NB4 (cell line): ENCODE results near the gene ZXDC.

Experiments
- DNase-seq: peaks from one replicate; pipeline ENCODE4 v3.0.0; 2010; ENCODE audit warnings: low read depth
- H3K4me3 ChIP-seq: one replicate; pipeline ENCODE4 v1.5.1; 2011; ENCODE audit warnings: mild to moderate bottlenecking, low read depth, low read length, moderate library complexity
- MAX ChIP-seq: IDR thresholded peaks from 2 replicates; pipeline ENCODE4 v1.6.1; 2011; ENCODE audit warnings: low read depth, low read length
- MYC ChIP-seq: IDR thresholded peaks from 2 replicates; pipeline ENCODE4 v1.6.1; 2011; ENCODE audit warnings: low read depth, low read length
- POLR2A ChIP-seq: IDR thresholded peaks from 2 replicates; pipeline ENCODE4 v1.6.1; 2011; ENCODE audit warnings: mild to moderate bottlenecking; ENCODE audit not compliant: insufficient read length; ENCODE audit errors: extremely low read depth
- TF ChIP-seq, protein P1 (sequence below): IDR thresholded peaks from one replicate; pipeline ENCODE4 v1.5.1; 2012; ENCODE audit warnings: low read depth, low read length

ZXDC gene

DNA sequence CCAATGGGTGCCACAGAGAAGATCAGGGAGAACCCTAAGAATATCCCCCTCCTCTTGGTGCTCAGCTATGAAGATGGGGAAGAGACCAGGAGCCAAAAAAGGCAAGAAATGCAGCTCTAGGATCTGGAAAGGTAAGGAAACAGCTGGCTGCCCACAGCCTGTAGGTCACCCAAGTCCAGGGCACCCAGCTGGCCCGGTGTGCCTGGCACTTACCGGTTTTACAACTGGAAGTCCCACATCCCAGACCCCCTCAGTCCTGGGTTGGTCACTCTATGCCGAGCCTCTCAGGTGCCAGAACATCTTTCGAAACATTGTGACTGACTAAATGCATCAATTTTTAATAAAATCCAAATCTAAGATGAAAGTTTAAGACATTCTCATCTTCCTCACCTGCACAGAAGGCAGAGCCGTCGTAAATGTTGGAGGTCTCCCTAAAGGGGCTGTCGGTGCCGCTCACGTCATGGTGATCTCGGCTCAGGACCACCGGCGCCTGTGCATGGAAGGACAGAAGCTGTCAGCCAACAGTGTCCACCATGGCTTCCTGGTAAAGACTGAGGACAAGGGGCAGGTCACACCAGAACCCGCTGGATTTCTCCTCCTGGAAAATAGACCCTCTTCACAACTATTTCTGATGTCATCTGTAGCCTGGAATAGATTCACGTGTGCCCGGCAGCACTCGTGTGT, 13.3 kb upstream of the ZXDC start:
- DNase-seq = no peak
- no peak overlapping the region for H3K4me3 ChIP-seq
- TF ChIP-seq, protein P1, sequence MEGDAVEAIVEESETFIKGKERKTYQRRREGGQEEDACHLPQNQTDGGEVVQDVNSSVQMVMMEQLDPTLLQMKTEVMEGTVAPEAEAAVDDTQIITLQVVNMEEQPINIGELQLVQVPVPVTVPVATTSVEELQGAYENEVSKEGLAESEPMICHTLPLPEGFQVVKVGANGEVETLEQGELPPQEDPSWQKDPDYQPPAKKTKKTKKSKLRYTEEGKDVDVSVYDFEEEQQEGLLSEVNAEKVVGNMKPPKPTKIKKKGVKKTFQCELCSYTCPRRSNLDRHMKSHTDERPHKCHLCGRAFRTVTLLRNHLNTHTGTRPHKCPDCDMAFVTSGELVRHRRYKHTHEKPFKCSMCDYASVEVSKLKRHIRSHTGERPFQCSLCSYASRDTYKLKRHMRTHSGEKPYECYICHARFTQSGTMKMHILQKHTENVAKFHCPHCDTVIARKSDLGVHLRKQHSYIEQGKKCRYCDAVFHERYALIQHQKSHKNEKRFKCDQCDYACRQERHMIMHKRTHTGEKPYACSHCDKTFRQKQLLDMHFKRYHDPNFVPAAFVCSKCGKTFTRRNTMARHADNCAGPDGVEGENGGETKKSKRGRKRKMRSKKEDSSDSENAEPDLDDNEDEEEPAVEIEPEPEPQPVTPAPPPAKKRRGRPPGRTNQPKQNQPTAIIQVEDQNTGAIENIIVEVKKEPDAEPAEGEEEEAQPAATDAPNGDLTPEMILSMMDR = no peak
- TF ChIP-seq MYC (no peak), POLR2A (no peak), MAX (no peak)

DNA sequence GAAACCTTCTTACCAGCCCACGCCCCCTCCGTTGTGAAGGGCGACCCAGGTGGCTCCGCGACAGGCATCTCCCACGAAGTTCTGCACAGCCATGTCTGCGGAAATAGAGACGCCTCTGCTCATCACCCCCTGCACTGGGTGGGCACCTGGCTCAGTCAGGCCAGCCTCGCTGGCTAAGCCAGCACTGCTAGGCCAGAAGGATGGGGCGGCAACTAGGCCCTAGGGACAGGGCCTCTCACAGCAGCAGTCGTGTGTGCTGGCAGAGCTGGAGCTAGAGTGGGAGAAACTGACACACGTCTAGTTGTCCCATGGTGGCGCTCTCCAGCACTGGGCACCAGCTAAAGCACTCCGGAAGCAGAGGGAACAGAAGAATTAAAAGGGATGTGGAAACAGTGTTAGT, 12.5 kb upstream of the ZXDC start:
- peak overlapping the region; percentile 71 for H3K4me3 ChIP-seq
- TF ChIP-seq MYC (peak; percentile 83; the same call in 1 of the 2 replicates), POLR2A (peak; percentile 71), MAX (peak; percentile 75)
- TF ChIP-seq, protein P1 = peak; percentile 61
- DNase-seq = peak; percentile 95

DNA sequence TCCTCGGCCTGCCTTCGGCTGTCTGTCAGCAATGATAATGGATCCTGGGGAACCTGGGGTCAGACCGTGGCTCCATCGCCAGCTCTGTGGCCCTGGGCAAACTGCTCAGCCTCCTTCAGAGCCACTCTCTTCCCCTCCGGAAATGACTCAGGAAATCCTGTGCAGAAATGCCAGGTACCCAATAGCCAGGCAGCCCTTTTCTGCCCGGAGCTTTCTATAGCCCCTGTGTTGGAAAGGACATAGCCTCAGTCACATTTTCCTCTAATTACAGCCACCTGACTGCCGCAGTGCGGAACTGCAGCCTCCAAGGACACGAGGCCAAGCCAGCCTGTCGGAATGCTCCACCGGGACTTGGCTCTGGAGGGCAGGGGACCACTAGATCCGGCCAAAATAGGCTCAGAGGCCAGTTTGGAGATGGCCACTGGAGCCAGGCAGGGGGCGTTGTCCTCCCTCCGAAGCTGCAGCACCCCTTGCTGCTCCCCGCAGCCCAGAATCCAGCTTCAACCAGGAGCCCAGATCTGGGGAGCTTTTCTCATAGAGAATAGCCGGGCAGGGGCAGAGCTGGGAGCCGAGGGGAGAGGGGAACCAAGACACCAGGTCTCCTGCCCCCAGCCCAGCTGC, 11.6 kb upstream of the ZXDC start:
- H3K4me3 ChIP-seq = peak overlapping the region; percentile 71
- TF ChIP-seq MAX = peak; percentile 81
- TF ChIP-seq, protein P1 = peak; percentile 22
- peak; percentile 86; the same call in 1 of the 2 replicates for TF ChIP-seq MYC
- TF ChIP-seq POLR2A = peak; percentile 37
- DNase-seq = peak; percentile 85

DNA sequence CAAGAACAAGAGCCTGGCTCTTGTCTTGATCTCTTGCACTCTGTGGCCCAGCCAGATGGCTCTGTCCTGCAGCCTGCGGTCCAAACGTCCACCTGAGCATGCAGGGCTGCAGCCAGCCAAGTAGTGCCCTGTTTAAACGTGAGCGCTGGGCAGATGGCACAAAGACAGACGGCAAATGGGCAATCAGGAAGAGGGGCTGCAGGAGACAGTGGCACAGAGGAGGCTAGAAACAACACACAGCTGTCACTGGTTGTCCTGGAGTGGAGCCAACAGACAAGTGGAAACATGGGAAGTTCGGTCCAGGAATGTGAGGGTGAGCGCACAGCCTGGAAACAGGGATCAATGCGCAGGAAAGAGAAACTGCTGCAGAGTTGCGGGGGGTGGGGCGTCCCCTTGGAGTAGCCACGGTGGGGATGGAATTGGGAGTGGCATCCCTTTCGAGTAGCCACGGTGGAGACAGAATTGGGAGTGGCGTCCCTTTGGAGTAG, 10.7 kb upstream of the ZXDC start:
- no peak for DNase-seq
- H3K4me3 ChIP-seq = peak overlapping the region; percentile 71
- TF ChIP-seq MAX = no peak
- TF ChIP-seq POLR2A = no peak

DNA sequence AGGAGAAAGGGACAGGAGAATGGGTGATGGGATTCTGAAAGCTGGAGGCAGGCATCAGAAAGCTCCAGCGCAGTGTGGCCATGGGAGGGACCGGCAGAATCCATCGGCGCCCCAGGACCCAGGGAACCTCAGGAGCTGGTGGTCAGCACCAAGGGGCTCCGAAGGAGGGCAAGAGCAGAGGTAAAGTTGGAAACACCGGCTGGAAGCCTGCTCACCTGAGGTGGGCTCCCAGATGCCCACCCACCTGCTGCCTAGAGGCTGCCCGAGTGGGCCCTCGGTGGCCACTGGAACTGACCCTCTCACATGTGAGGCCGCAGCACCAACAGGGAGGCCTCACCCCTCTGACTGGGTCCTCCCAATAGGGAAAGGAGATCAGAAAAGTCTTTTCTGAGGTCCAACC, 10.3 kb upstream of the ZXDC start:
- TF ChIP-seq MYC = no peak
- TF ChIP-seq POLR2A = no peak
- TF ChIP-seq MAX = no peak
- TF ChIP-seq, protein P1 = no peak
- no peak overlapping the region for H3K4me3 ChIP-seq
- no peak for DNase-seq
